Adrenal gland (tissue), 5 donors: ENCODE results near the gene OGT.

ENCODE experiments used
- CTCF ChIP-seq, 6 experiments: fragments of 450-650 bp in 4 of 6; fragments of 200-600 bp in 2 of 6; sonication (generic) in 1 of 6; IDR thresholded peaks; 1 replicate in 5 of 6; 2 replicates in 1 of 6; pipeline versions ENCODE4 v1.5.1 to v1.8.0; 2016 to 2021; ENCODE audit warnings: antibody characterized with exemption in 6 of 6, mild to moderate bottlenecking in 2 of 6, moderate library complexity in 1 of 6
- POLR2A ChIP-seq, 2 donors: fragments of 450-650 bp; IDR thresholded peaks; one replicate each; pipeline ENCODE4 v1.6.1; 2017; ENCODE audit warnings: antibody characterized with exemption in 2 of 2, mild to moderate bottlenecking in 2 of 2, moderate library complexity in 1 of 2
- donor health status: DM: no; HTN: no; CAD: no.

GRCh38 chrX:71556036-71556435, 23.1 kb downstream of the OGT start:
- TF ChIP-seq CTCF (IDR thresholded peaks at IDR 0.05) (no peak), POLR2A (IDR thresholded peaks at IDR 0.05) (no peak)
